Panc1 (cell line): ENCODE results near the gene KCNK15. TPM values are rescaled to one million over a fixed set of nuclear protein-coding genes. Genes with fewer than 3 reads are reported as not detected.

Source experiments
- ATAC-seq: fragments of 200-7000 bp; cut with Tn5 transposase; 2 replicates; pipeline ENCODE4 v1.9.1; 2020; ENCODE audit warnings: mild to moderate bottlenecking, moderate library complexity
- BruUV-seq: library from RNA; stranded (reverse); fragments of 400-500 nt; replicated peaks from 2 replicates; lab custom pipeline; 2021; lab: Mats Ljungman, UMichigan
- CTCF ChIA-PET: fragments of 300-600 bp; sonication (Branson Sonifier 250); formaldehyde crosslinking; loops from one replicate; lab custom pipeline; 2022; ENCODE audit warnings: antibody characterized with exemption; lab: Charles Lee
- POLR2A ChIA-PET: fragments of 300-600 bp; sonication (Branson Sonifier 250); formaldehyde crosslinking; loops from one replicate; lab custom pipeline; 2022; ENCODE audit warnings: antibody characterized with exemption; lab: Charles Lee
- DNase-seq: peaks from one replicate; pipeline ENCODE4 v3.0.0-alpha.2; 2010; ENCODE audit warnings: low read depth, low spot score
- H3K27ac ChIP-seq: 2 replicates; pipeline ENCODE4 v1.5.1; 2011; ENCODE audit warnings: mild to moderate bottlenecking, low read length, inconsistent platforms
- H3K27me3 ChIP-seq: fragments of 200-500 bp; sonication (Bioruptor generic); 2 replicates; pipeline ENCODE4 v1.6.0; 2014; ENCODE audit warnings: low read length, inconsistent platforms; ENCODE audit not compliant: control insufficient read depth, insufficient read depth
- H3K36me3 ChIP-seq: fragments of 200-500 bp; sonication (Bioruptor generic); 2 replicates; pipeline ENCODE4 v1.5.1; 2014; ENCODE audit warnings: inconsistent platforms, mild to moderate bottlenecking, low read length, moderate library complexity; ENCODE audit not compliant: control insufficient read depth, insufficient read depth
- H3K4me1 ChIP-seq: 2 replicates; pipeline ENCODE4 v1.5.1; 2011; ENCODE audit warnings: inconsistent platforms, mild to moderate bottlenecking, low read length, moderate library complexity; ENCODE audit not compliant: control insufficient read depth, insufficient read depth
- H3K4me3 ChIP-seq, 2 experiments: 2 replicates each; pipeline ENCODE4 v1.5.1; 2011 to 2012; ENCODE audit warnings: low read depth in 2 of 2, low read length in 2 of 2, mild to moderate bottlenecking in 2 of 2, inconsistent platforms in 1 of 2, moderate library complexity in 1 of 2
- H3K9me3 ChIP-seq: fragments of 200-500 bp; sonication (Bioruptor generic); 2 replicates; pipeline ENCODE4 v1.5.1; 2014; ENCODE audit warnings: low read depth, mild to moderate bottlenecking, inconsistent platforms, low read length, moderate library complexity; ENCODE audit not compliant: control insufficient read depth, insufficient read depth
- POLR2AphosphoS5 ChIP-seq: IDR thresholded peaks from 2 replicates; pipeline ENCODE4 v1.6.1; 2012; ENCODE audit warnings: mild to moderate bottlenecking, low read depth, low read length, moderate library complexity
- REST ChIP-seq, 2 experiments: IDR thresholded peaks; 2 replicates each; pipeline ENCODE4 v1.6.1; 2011 to 2012; ENCODE audit warnings: low read depth in 2 of 2, control low read depth in 1 of 2, low read length in 1 of 2, mild to moderate bottlenecking in 1 of 2, moderate library complexity in 1 of 2; ENCODE audit not compliant: insufficient read depth in 1 of 2
- SIN3A ChIP-seq: IDR thresholded peaks from 2 replicates; pipeline ENCODE4 v1.6.1; 2012; ENCODE audit warnings: low read depth, mild to moderate bottlenecking, low read length, moderate library complexity, borderline replicate concordance; ENCODE audit not compliant: insufficient read depth
- TCF7L2 ChIP-seq: IDR thresholded peaks from 2 replicates; pipeline ENCODE4 v1.6.1; 2011; ENCODE audit warnings: mild to moderate bottlenecking, low read depth, low read length, inconsistent platforms
- in situ Hi-C: cut with HindIII; loops from 2 replicates; pipeline ENCODE4 v1.10.0; 2016; ENCODE audit warnings: low sequenced_read_pairs, low pct_unique_long_range_greater_than_20kb
- intact Hi-C: fragments of 100-400 bp; cut with micrococcal nuclease; formaldehyde crosslinking; loops from one replicate; pipeline ENCODE4 v1.10.0; 2022; ENCODE audit not compliant: unreplicated experiment
- total RNA-seq: library from RNA; stranded (reverse); gene quantifications from one replicate; pipeline ENCODE4 v1.2.1, GENCODE V29; 2021; ENCODE audit not compliant: unreplicated experiment
- TF ChIP-seq, protein P1 (sequence below): fragments of 450-650 bp; IDR thresholded peaks from 2 replicates; pipeline ENCODE4 v1.5.1; 2017; ENCODE audit warnings: mild to moderate bottlenecking

The KCNK15 gene
- total RNA-seq, 1 experiment from 2014 or later: 7.4 TPM

DNA sequence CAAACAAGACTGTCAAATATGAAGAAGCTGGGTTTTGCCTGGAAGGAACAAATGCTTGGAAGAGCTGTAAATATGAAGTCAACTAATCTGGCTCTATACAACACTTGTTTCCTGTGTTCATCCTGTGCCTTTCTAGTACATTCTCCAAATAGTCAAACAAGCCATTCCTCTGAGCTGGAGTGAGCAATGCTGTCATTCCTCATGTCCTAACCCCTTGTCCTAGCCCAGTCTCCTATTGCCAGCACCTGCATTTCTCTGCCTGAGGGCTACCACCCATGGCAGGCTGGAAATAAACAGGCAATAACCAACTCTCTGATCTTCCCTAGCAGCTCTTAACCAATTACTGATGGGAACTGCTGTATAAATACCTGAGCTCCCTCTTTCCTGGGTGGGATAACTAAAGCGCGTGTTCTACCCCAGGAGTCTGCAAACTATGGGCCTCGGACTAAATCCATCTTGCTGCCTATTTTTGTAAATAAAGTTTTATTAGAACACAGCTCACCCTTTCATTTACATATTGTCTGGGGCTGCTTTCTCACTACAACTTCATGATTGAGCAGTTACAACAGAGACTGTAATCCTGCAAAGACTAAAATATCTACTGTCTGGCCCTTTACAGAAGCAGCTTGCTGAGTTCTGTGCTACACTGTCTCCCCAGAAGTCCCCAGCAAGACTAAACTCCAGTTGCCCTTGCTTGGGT is 51.2 kb downstream of the KCNK15 start:
- Histone ChIP-seq H3K4me3 (no peak overlapping the region), H3K27me3 (no peaks in the 10 kb centered on the region), H3K36me3 (no peaks in the 10 kb centered on the region), H3K9me3 (no peaks in the 10 kb centered on the region), H3K4me1 (no peaks in the 10 kb centered on the region), H3K27ac (no peak overlapping the region)
- no peak for DNase-seq
- BruUV-seq: no TSS peak
- TF ChIP-seq REST (IDR thresholded peaks at IDR 0.05; ENCODE audit: insufficient read depth in 1 of 2, low read depth in 2 of 2, low read length in 1 of 2) (no peak), SIN3A (no peak), TCF7L2 (no peak), POLR2AphosphoS5 (no peak)
- TF ChIP-seq, protein P1, sequence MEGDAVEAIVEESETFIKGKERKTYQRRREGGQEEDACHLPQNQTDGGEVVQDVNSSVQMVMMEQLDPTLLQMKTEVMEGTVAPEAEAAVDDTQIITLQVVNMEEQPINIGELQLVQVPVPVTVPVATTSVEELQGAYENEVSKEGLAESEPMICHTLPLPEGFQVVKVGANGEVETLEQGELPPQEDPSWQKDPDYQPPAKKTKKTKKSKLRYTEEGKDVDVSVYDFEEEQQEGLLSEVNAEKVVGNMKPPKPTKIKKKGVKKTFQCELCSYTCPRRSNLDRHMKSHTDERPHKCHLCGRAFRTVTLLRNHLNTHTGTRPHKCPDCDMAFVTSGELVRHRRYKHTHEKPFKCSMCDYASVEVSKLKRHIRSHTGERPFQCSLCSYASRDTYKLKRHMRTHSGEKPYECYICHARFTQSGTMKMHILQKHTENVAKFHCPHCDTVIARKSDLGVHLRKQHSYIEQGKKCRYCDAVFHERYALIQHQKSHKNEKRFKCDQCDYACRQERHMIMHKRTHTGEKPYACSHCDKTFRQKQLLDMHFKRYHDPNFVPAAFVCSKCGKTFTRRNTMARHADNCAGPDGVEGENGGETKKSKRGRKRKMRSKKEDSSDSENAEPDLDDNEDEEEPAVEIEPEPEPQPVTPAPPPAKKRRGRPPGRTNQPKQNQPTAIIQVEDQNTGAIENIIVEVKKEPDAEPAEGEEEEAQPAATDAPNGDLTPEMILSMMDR: no peak
- CTCF ChIA-PET: no interaction called here
- in situ Hi-C loops (no loop called here), intact Hi-C loops (no loop called here)
- ATAC-seq: no peak
- POLR2A ChIA-PET: no interaction called here

GRCh38 chr20:44799691-44800090 is 54.0 kb downstream of the KCNK15 start:
- intact Hi-C loops: loop anchor here (5.0 kb wide), 1 partner anchor 68 kb away; no protein-coding TSS in a partner anchor
- DNase-seq: no peak
- Histone ChIP-seq H3K36me3 (no peaks in the 10 kb centered on the region), H3K9me3 (no peaks in the 10 kb centered on the region), H3K4me1 (no peaks in the 10 kb centered on the region), H3K27me3 (no peaks in the 10 kb centered on the region), H3K4me3 (no peak overlapping the region), H3K27ac (no peak overlapping the region)
- CTCF ChIA-PET: no interaction called here
- in situ Hi-C loops: no loop called here
- ATAC-seq: no peak
- POLR2A ChIA-PET: no interaction called here
- TF ChIP-seq TCF7L2: no peak
- TF ChIP-seq REST (IDR thresholded peaks at IDR 0.05; ENCODE audit: insufficient read depth in 1 of 2, low read depth in 2 of 2, low read length in 1 of 2): no peak
- TF ChIP-seq, protein P1: no peak
- TF ChIP-seq SIN3A: no peak
- no peak for TF ChIP-seq POLR2AphosphoS5
- BruUV-seq: no TSS peak
